Mucosa of rectum (tissue), 2 donors: ENCODE data around the gene DENND5B.

Source experiments
- H3K27ac ChIP-seq, 2 donors: one replicate each; pipeline ENCODE4 v1.7.0; 2013; ENCODE audit warnings: inconsistent platforms in 2 of 2, low read depth in 2 of 2, low read length in 2 of 2
- H3K27me3 ChIP-seq, 2 donors: one replicate each; pipeline ENCODE4 v1.7.0; 2013; ENCODE audit warnings: low read length in 2 of 2; ENCODE audit not compliant: control insufficient read depth in 2 of 2, insufficient read depth in 2 of 2
- H3K36me3 ChIP-seq, 2 donors: one replicate each; pipeline ENCODE4 v1.7.0; 2013; ENCODE audit warnings: low read length in 2 of 2; ENCODE audit not compliant: control insufficient read depth in 2 of 2, insufficient read depth in 2 of 2
- H3K4me1 ChIP-seq, 2 donors: one replicate each; pipeline ENCODE4 v1.7.0; 2013; ENCODE audit warnings: low read length in 2 of 2, mild to moderate bottlenecking in 1 of 2; ENCODE audit not compliant: control insufficient read depth in 2 of 2, insufficient read depth in 2 of 2
- H3K4me3 ChIP-seq, 2 donors: one replicate each; pipeline ENCODE4 v1.7.0; 2013; ENCODE audit warnings: low read length in 2 of 2
- H3K9ac ChIP-seq, 2 donors: one replicate each; pipeline ENCODE4 v1.7.0; 2013; ENCODE audit warnings: low read length in 2 of 2, low read depth in 1 of 2, mild to moderate bottlenecking in 1 of 2
- H3K9me3 ChIP-seq, 2 donors: one replicate each; pipeline ENCODE4 v1.7.0; 2013; ENCODE audit warnings: low read length in 2 of 2; ENCODE audit not compliant: control insufficient read depth in 2 of 2
- donor health status: healthy.
- donor health status: Normal muscosa, but diverticular disease.

The DENND5B gene

DNA sequence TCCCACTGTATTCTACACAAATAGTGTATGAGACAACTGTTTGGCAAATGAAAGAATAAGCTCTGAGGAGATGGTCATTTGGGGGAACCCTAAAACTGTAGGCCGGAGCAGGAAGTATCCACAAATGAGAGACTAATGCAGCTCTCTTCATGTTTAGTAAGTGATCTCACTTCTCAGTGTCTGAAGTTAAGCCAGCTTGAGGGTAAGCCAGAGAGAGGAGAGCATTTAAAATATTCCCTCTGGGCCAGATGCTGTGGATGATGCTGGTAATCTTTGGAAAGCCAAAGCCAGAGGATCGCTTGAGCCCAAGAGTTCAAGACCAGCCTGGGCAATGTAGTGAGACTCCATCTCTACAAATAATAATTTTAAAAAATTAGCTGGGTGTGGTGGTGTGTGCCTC, 134.4 kb downstream of the DENND5B start:
- Histone ChIP-seq H3K9me3 (no peaks in the 10 kb centered on the region), H3K4me1 (no peaks in the 10 kb centered on the region), H3K9ac (no peak overlapping the region), H3K27ac (no peak overlapping the region), H3K4me3 (no peak overlapping the region), H3K36me3 (peaks cover 0 to 4% of the 10 kb centered on the region in 2 donors), H3K27me3 (no peaks in the 10 kb centered on the region)

DNA sequence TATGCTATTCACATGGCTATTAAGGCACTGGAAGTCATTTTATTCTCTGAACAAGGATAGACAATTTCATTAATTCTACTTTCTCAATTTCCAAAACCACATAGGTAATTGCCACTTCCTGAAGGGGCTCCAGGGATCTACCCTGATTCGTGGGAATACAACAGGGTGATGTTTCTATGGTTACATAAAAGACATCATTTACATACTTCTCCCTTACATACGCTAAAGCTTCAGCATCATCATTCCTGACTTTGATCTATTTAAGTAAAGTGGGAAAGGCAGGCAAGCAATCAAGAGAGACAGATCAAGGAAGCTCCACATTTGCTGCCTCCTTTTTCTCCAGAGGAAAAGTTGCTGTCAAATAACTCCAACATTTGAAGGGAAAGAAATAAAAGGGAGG, 146.2 kb downstream of the DENND5B start:
- Histone ChIP-seq H3K4me1 (no peaks in the 10 kb centered on the region), H3K27me3 (no peaks in the 10 kb centered on the region), H3K27ac (no peak overlapping the region), H3K9me3 (no peaks in the 10 kb centered on the region), H3K4me3 (no peak overlapping the region), H3K9ac (no peak overlapping the region), H3K36me3 (no peaks in the 10 kb centered on the region)

DNA sequence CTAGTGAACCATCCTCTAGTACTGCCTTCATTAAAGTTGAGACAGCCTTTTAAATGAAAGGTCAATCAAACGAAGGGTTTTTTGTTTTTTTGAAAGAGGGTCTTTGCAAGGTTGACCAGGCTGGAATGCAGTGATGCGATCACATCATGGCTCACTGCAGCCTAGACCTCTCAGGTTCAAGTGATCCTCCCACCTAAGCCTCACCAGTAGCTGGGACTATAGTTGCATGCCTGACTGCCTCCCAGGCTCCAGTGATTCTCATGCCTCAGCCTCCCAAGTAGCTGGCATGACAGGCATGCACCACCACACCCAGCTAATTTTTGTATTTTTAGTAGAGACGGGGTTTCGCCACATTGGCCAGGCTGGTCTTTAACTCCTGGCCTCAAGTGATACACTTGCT, 150.3 kb downstream of the DENND5B start:
- no peaks in the 10 kb centered on the region for H3K27me3 ChIP-seq
- H3K9me3 ChIP-seq = no peaks in the 10 kb centered on the region
- H3K27ac ChIP-seq = no peak overlapping the region
- H3K36me3 ChIP-seq = no peaks in the 10 kb centered on the region
- no peaks in the 10 kb centered on the region for H3K4me1 ChIP-seq
- no peak overlapping the region for H3K9ac ChIP-seq
- no peak overlapping the region for H3K4me3 ChIP-seq

- H3K36me3 ChIP-seq = no peaks in the 10 kb centered on the region
- H3K4me1 ChIP-seq = no peaks in the 10 kb centered on the region
- no peaks in the 10 kb centered on the region for H3K9me3 ChIP-seq
- no peak overlapping the region for H3K27ac ChIP-seq
- H3K27me3 ChIP-seq = no peaks in the 10 kb centered on the region
- H3K9ac ChIP-seq = no peak overlapping the region
- H3K4me3 ChIP-seq = no peak overlapping the region
These were observed 150.8 kb downstream of the DENND5B start for GRCh38 chr12:31440134-31440533.

GRCh38 chr12:31431721-31432240, 159.2 kb downstream of the DENND5B start:
- Histone ChIP-seq H3K4me3 (no peak overlapping the region), H3K27me3 (no peaks in the 10 kb centered on the region), H3K9me3 (no peaks in the 10 kb centered on the region), H3K36me3 (no peaks in the 10 kb centered on the region), H3K4me1 (no peaks in the 10 kb centered on the region), H3K9ac (no peak overlapping the region), H3K27ac (no peak overlapping the region)

DNA sequence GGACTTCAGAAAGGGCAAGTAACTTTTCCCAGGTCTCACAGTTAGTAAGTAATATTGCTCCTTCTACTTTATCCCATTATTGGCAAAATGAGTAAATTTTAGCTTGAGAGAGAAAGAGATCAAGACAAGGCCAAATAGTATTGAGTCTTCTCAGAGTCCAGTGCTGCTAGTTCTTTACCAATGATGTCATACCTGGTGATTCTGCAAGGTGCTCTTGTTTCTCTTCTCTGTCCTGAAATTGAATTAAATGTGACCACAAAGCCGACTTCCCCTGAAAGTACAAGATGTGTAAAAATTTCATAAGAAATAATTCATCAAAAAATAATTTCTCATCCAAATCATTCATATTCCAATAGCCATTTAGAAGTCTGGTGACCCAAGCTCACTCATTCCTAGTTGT, 167.5 kb downstream of the DENND5B start:
- no peaks in the 10 kb centered on the region for H3K9me3 ChIP-seq
- H3K27ac ChIP-seq = no peak overlapping the region
- no peak overlapping the region for H3K9ac ChIP-seq
- H3K36me3 ChIP-seq = no peaks in the 10 kb centered on the region
- no peaks in the 10 kb centered on the region for H3K4me1 ChIP-seq
- H3K4me3 ChIP-seq = no peak overlapping the region
- H3K27me3 ChIP-seq = no peaks in the 10 kb centered on the region

- no peaks in the 10 kb centered on the region for H3K9me3 ChIP-seq
- H3K27me3 ChIP-seq = no peaks in the 10 kb centered on the region
- H3K27ac ChIP-seq = no peak overlapping the region
- H3K9ac ChIP-seq = no peak overlapping the region
- H3K4me1 ChIP-seq = no peaks in the 10 kb centered on the region
- H3K4me3 ChIP-seq = no peak overlapping the region
- peaks cover 0 to 3% of the 10 kb centered on the region in 2 donors for H3K36me3 ChIP-seq
These were observed 178.6 kb downstream of the DENND5B start for GRCh38 chr12:31412292-31412801.

GRCh38 chr12:31408763-31409162, 182.2 kb downstream of the DENND5B start:
- Histone ChIP-seq H3K27me3 (no peaks in the 10 kb centered on the region), H3K9ac (no peak overlapping the region), H3K4me1 (no peaks in the 10 kb centered on the region), H3K9me3 (no peaks in the 10 kb centered on the region), H3K4me3 (no peak overlapping the region), H3K36me3 (peaks cover 0 to 3% of the 10 kb centered on the region in 2 donors), H3K27ac (no peak overlapping the region)

- Histone ChIP-seq H3K9me3 (no peaks in the 10 kb centered on the region), H3K4me3 (no peak overlapping the region), H3K4me1 (peaks cover 0 to 2% of the 10 kb centered on the region in 2 donors), H3K27ac (no peak overlapping the region), H3K27me3 (no peaks in the 10 kb centered on the region), H3K9ac (no peak overlapping the region), H3K36me3 (no peaks in the 10 kb centered on the region)
These were observed 183.4 kb downstream of the DENND5B start for GRCh38 chr12:31407562-31407961.

DNA sequence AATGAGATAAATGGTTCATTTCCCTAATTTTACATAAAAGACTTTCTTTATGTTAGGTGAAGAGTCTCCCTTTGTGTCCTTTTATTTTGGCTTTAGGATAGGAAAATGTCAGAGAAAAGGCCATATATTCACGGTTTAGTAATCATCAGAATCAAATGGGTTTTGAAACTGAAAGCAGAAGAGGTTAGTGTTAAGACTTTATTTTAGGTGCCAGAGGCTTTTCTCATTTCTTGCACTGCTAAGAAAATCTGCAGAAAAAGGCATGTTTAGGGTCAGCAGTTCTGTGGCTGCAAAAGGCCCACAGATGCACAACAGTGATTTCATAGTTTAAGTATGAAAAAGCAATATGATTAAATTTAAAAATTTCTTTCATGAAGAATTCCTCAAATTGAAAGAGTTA, 184.6 kb downstream of the DENND5B start:
- Histone ChIP-seq H3K9me3 (no peaks in the 10 kb centered on the region), H3K36me3 (no peaks in the 10 kb centered on the region), H3K9ac (no peak overlapping the region), H3K4me3 (no peak overlapping the region), H3K27ac (no peak overlapping the region), H3K27me3 (no peaks in the 10 kb centered on the region), H3K4me1 (peaks cover 0 to 2% of the 10 kb centered on the region in 2 donors)

GRCh38 chr12:31405021-31405420, 185.9 kb downstream of the DENND5B start:
- no peak overlapping the region for H3K4me3 ChIP-seq
- H3K9ac ChIP-seq = no peak overlapping the region
- H3K9me3 ChIP-seq = no peaks in the 10 kb centered on the region
- H3K27ac ChIP-seq = no peak overlapping the region
- H3K27me3 ChIP-seq = no peaks in the 10 kb centered on the region
- no peaks in the 10 kb centered on the region for H3K36me3 ChIP-seq
- H3K4me1 ChIP-seq = peaks cover 0 to 2% of the 10 kb centered on the region in 2 donors
